NCI-H146 (cell line): ENCODE results near the gene CRYZL1.

Source experiments
- DNase-seq: peaks from one replicate; lab custom pipeline; 2025; lab: John Stamatoyannopoulos, UW

Gene CRYZL1

GRCh38 chr21:33541105-33541711, 100.3 kb downstream of the CRYZL1 start:
- DNase-seq: no peak

- no peak for DNase-seq
Observed at GRCh38 chr21:33540711-33541104, 100.8 kb downstream of the CRYZL1 start.

- no peak for DNase-seq
Observed at GRCh38 chr21:33539616-33540015, 101.9 kb downstream of the CRYZL1 start.
